Left ventricle myocardium inferior (tissue), 1 donor: ENCODE data around the gene FTO. TPM values are rescaled to one million over a fixed set of nuclear protein-coding genes. Genes with fewer than 3 reads are reported as not detected.

ENCODE experiments used
- DNase-seq: peaks from one replicate; pipeline ENCODE4 v3.0.0-alpha.2; 2020
- H3K27ac ChIP-seq: fragments of 200-600 bp; replicated peaks from 2 replicates; pipeline ENCODE4 v1.8.0; 2021
- H3K27me3 ChIP-seq: fragments of 200-600 bp; 2 replicates; pipeline ENCODE4 v1.8.0; 2021; ENCODE audit warnings: low read depth
- H3K36me3 ChIP-seq: fragments of 200-600 bp; 2 replicates; pipeline ENCODE4 v1.8.0; 2021
- H3K4me1 ChIP-seq: fragments of 200-600 bp; 2 replicates; pipeline ENCODE4 v1.8.0; 2021
- H3K4me3 ChIP-seq: fragments of 200-600 bp; 2 replicates; pipeline ENCODE4 v1.8.0; 2021; ENCODE audit warnings: mild to moderate bottlenecking, moderate library complexity
- H3K9me3 ChIP-seq: fragments of 200-600 bp; replicated peaks from 2 replicates; pipeline ENCODE4 v1.8.0; 2021
- intact Hi-C: fragments of 100-400 bp; cut with micrococcal nuclease; formaldehyde crosslinking; loops from one replicate; pipeline ENCODE4 v1.11.0; 2022
- total RNA-seq: library from RNA; stranded (reverse); fragmentation: NEBNext Ultra II Directional; extraction: Animal tissue kit (Norgen Biotek cat#: 25700); gene quantifications from one replicate; pipeline ENCODE4 v1.2.1, GENCODE V29; 2021
- TF ChIP-seq, protein P1 (sequence below): fragments of 200-600 bp; IDR thresholded peaks from 2 replicates; pipeline ENCODE4 v1.8.0; 2021; ENCODE audit warnings: antibody characterized with exemption, mild to moderate bottlenecking, borderline replicate concordance
- donor health status: DM: no; HTN: yes; CAD: no; lungs with severe emphysema.

FTO gene
- total RNA-seq, 1 donor from 2014 or later: 78.4 TPM

DNA sequence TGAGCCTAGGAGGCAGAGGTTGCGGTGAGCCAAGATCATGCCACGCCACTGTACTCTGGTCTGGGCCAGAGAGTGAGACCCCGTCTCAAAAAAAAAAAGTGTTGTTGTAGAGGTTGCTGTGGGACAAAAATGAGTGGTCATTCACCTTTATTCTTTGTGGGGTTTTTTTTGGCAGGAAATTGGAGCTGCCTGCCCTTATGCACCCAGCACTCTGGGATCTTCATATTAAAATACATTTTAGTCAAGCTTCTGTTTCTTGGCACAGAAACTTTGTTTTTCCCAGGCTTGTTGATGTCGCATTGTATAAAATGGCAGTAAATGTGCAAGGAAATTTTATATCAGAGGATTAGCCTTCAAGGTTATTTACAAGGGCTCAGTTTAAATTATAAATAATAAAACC lies 174.3 kb downstream of the FTO start:
- Histone ChIP-seq H3K4me3 (no peak overlapping the region), H3K27ac (no peak overlapping the region), H3K9me3 (no peaks in the 10 kb centered on the region), H3K27me3 (no peaks in the 10 kb centered on the region), H3K4me1 (no peaks in the 10 kb centered on the region), H3K36me3 (peaks cover 27% of the 10 kb centered on the region)
- TF ChIP-seq, protein P1, sequence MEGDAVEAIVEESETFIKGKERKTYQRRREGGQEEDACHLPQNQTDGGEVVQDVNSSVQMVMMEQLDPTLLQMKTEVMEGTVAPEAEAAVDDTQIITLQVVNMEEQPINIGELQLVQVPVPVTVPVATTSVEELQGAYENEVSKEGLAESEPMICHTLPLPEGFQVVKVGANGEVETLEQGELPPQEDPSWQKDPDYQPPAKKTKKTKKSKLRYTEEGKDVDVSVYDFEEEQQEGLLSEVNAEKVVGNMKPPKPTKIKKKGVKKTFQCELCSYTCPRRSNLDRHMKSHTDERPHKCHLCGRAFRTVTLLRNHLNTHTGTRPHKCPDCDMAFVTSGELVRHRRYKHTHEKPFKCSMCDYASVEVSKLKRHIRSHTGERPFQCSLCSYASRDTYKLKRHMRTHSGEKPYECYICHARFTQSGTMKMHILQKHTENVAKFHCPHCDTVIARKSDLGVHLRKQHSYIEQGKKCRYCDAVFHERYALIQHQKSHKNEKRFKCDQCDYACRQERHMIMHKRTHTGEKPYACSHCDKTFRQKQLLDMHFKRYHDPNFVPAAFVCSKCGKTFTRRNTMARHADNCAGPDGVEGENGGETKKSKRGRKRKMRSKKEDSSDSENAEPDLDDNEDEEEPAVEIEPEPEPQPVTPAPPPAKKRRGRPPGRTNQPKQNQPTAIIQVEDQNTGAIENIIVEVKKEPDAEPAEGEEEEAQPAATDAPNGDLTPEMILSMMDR: no peak
- DNase-seq: no peak
- intact Hi-C loops: no loop called here

- Histone ChIP-seq H3K36me3 (peaks cover 26% of the 10 kb centered on the region), H3K4me1 (no peaks in the 10 kb centered on the region), H3K4me3 (no peak overlapping the region), H3K27me3 (no peaks in the 10 kb centered on the region), H3K27ac (no peak overlapping the region), H3K9me3 (no peaks in the 10 kb centered on the region)
- intact Hi-C loops: no loop called here
- TF ChIP-seq, protein P1: no peak
- DNase-seq: no peak
These were observed 177.4 kb downstream of the FTO start for GRCh38 chr16:53881371-53881770.

- peaks cover 35% of the 10 kb centered on the region for H3K36me3 ChIP-seq
- DNase-seq: no peak
- no peak overlapping the region for H3K4me3 ChIP-seq
- no peaks in the 10 kb centered on the region for H3K27me3 ChIP-seq
- no peaks in the 10 kb centered on the region for H3K4me1 ChIP-seq
- intact Hi-C loops: no loop called here
- H3K27ac ChIP-seq: no peak overlapping the region
- TF ChIP-seq, protein P1: no peak
- no peaks in the 10 kb centered on the region for H3K9me3 ChIP-seq
These were observed 178.4 kb downstream of the FTO start for GRCh38 chr16:53882310-53882709.

- no peaks in the 10 kb centered on the region for H3K27me3 ChIP-seq
- peaks cover 50% of the 10 kb centered on the region for H3K36me3 ChIP-seq
- H3K9me3 ChIP-seq: no peaks in the 10 kb centered on the region
- no peaks in the 10 kb centered on the region for H3K4me1 ChIP-seq
- H3K4me3 ChIP-seq: no peak overlapping the region
- TF ChIP-seq, protein P1: no peak
- H3K27ac ChIP-seq: no peak overlapping the region
- intact Hi-C loops: loop anchor here (5.0 kb wide), 1 partner anchor 753 kb away; no protein-coding TSS in a partner anchor
- DNase-seq: no peak
These were observed 180.8 kb downstream of the FTO start for GRCh38 chr16:53884748-53885147.

DNA sequence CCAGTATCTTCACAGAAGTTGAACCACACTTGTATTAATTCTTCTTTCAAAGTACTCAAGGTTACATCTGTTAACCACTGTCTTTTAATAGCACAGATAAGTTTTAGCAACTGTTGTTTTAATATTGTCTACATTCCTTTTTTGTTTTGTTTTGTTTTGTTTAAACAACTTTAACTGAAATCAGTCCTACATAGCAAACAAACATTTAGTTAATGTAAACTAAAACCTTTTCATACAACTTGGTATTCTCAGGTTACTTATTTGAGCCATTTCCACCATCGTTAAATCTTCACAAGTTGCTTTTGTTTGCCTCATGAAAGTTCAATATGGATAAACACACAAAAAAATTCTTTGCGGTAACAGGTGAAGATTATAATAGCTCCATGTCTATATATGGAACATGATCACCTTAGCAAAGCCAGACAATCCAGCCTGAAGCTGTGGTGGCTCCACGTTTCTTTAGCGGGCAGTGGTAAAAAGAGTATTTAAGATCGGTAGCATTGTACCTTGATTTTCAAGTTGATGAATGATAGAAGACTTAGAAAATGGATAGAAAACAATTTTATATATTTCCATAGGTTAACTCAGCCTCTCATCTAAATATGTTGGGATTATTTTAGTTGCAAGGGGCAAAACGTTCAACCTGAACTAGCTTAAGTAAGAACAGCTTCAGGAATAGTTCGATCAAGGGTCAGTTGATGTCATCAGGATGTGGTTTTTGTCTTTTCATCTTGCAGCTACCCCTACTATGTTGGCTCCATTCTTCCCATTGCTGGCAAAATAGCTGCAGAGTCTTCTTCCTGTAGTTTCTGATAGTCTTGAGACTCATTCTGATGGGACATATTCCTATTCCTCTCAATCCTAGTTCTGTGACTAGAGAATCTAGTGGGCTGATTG lies 182.8 kb downstream of the FTO start:
- no peaks in the 10 kb centered on the region for H3K27me3 ChIP-seq
- no peaks in the 10 kb centered on the region for H3K9me3 ChIP-seq
- TF ChIP-seq, protein P1: no peak
- peaks cover 37% of the 10 kb centered on the region for H3K36me3 ChIP-seq
- no peak overlapping the region for H3K4me3 ChIP-seq
- no peaks in the 10 kb centered on the region for H3K4me1 ChIP-seq
- intact Hi-C loops: loop anchor here (5.0 kb wide), 1 partner anchor 751 kb away; no protein-coding TSS in a partner anchor
- no peak for DNase-seq
- no peak overlapping the region for H3K27ac ChIP-seq
